GM12891 (cell line): ENCODE results near the gene HELZ2.

Source experiments
- DNase-seq: peaks from one replicate; pipeline ENCODE4 v3.0.0; 2011; ENCODE audit warnings: low spot score; ENCODE audit not compliant: insufficient read length
- FAIRE-seq: peaks from 2 replicates; lab custom pipeline; 2011; peaks lifted over from hg19 to GRCh38; lab: Jason Lieb, UNC
- PAX5 ChIP-seq: IDR thresholded peaks from 2 replicates; pipeline ENCODE4 v1.6.1; 2011; ENCODE audit warnings: low read length, moderate library complexity, mild to moderate bottlenecking; ENCODE audit not compliant: insufficient read depth, severe bottlenecking
- POLR2A ChIP-seq: IDR thresholded peaks from 2 replicates; pipeline ENCODE4 v1.6.1; 2011; ENCODE audit warnings: low read depth, low read length, control low read depth
- POLR2AphosphoS5 ChIP-seq: IDR thresholded peaks from 2 replicates; pipeline ENCODE4 v1.6.1; 2011; ENCODE audit warnings: low read depth, low read length, control low read depth
- POU2F2 ChIP-seq: IDR thresholded peaks from 2 replicates; pipeline ENCODE4 v1.6.1; 2011; ENCODE audit warnings: low read depth, mild to moderate bottlenecking, control low read depth, low read length, moderate library complexity
- SPI1 ChIP-seq: IDR thresholded peaks from 2 replicates; pipeline ENCODE4 v1.6.1; 2011; ENCODE audit warnings: low read depth, low read length, control low read depth
- TAF1 ChIP-seq: IDR thresholded peaks from 2 replicates; pipeline ENCODE4 v1.6.1; 2011; ENCODE audit warnings: low read depth, low read length, control low read depth

HELZ2 gene

DNA sequence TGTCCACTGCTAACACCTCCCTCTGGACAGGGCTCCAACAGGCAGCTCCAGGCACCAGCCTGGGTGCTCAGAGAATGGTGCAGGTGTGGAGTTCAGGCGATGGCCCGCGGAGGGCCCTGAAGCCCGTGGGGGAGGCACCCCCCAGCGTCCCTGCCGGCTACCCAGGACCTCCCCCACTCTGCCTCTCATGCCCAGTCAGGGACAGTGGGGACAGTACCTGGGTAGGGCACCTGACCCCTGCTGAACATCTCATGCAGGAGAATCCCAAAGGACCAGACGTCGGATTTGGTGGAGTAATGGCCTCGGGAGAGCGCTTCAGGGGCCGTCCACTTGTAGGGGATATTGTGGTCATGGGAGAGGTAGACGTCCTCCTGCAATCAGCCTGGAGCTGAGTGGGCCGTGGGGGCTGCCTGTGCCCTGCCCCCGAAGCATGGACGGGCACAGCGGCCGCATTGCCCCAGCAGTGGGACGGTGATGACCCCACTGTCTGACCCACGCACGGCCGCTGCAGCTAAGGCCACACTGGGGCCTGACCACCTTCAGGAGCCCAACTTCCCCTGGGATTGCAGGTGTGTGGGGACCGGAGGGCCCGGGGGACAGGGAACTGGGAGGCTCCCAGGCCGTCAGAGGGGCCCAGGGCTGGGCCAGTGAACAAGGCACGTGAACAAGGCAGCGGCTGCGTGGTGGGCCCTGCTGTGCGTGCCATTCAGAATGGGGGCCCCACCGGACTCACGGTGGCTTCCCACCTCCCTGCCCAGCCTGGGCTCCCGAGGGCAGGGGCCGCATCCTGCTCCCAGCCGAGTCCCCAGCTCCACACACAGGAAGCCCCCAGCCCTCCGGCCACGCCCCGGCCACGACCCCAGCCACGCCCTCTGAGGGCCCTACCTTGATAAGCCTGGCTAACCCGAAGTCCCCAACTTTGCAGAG, 43.9 kb downstream of the HELZ2 start:
- no peak for TF ChIP-seq POLR2A
- FAIRE-seq (no peak), DNase-seq (no peak)

DNA sequence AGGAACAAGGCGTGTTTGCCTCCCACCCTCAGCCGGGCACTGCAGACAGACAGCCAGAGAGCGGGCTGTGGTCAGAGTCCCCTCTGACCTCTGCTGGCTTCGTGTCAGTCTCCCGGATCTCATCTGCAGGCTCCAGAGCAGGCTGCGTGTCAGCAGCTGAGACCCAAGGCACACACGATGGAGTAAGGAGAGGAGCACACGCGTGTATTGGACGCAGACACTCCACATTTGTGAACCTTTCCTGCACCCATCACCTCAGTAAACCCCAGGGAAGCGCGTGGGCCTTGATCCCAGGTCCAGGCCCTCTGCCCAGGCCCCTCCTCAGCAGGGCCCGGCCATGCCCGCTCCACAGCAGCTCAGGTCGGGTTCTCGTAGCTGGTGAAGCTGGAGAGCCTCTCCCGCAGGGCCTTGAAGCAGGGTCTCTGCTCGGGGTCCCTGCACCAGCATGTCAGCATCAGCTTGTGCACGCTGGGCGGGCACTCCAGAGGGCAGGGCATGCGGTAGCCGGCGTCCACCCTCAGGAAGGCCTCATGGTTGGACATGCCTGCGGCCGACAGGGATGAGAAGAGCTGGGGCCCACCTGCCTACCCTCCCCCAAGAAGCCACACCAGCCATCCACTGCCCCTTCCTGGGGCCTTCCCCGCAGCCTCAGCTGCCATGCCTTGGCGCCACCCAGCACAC, 44.7 kb downstream of the HELZ2 start:
- TF ChIP-seq PAX5 (no peak), POLR2AphosphoS5 (no peak), SPI1 (no peak), POU2F2 (no peak), TAF1 (no peak), POLR2A (no peak)
- FAIRE-seq (no peak), DNase-seq (no peak)

DNA sequence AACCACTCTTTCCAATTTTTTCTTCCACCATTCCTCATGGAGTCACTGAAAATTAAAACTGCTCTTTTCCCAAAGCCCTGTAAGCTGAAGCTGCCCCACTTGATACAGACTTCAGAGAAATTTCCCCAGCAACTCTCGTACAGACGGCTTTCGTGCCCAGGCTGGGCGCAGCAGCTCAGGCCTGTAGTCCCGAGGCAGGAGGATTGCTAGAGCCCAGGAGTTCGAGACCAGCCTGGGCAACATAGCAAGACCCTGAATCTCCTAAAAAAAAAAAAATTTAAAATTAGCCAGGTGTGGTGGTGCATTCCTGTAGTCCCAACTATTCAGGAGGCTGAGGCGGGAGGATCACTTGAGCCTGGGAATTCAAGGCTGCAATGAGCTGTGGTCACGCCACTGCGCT, 46.9 kb downstream of the HELZ2 start:
- no peak for FAIRE-seq
- no peak for TF ChIP-seq PAX5
- TF ChIP-seq POU2F2 = no peak
- TF ChIP-seq SPI1 = no peak
- no peak for TF ChIP-seq POLR2AphosphoS5
- no peak for DNase-seq

DNA sequence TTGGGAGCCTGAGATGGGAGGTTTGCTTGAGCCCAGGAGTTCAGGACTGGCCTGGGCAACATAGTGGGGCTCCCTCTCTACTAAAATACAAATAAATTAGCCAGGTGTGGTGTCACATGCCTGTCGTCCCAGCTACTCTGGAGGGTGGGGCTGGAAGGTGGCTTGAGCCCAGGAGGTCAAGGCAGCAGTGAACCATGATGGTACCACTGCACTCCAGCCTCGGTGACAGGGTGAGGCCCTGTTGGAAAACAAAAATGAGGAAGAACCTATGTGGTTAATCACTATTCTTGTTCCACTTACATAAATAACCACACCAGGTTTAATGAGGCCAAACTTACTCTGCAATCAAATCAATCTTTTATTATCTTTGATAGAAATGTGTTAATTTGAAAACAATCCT, 48.1 kb downstream of the HELZ2 start:
- DNase-seq (no peak), FAIRE-seq (no peak)
- TF ChIP-seq POLR2A (no peak), TAF1 (no peak), SPI1 (no peak), POLR2AphosphoS5 (no peak), POU2F2 (no peak), PAX5 (no peak)

DNA sequence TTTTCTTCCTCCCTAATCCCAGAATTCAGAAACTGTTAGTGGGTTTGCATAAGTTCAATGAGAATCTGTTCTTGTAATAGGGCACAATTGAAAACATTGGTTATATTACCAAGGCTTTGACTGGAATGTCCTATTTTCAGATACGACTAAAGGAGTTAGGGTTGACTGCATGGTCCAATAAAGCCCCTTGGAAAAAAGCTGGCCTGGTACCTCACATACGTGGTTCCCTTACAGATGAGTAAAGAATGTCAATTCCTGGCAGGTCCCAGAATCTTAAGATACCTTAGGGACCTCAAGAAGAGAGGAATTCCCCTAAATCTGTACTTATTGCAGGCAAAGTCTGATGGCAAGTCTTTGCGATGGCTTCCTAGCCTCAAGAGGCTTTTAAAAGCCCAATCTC, 48.9 kb downstream of the HELZ2 start:
- no peak for FAIRE-seq
- no peak for DNase-seq
- TF ChIP-seq POLR2AphosphoS5 (no peak), PAX5 (no peak), SPI1 (no peak), POU2F2 (no peak), TAF1 (no peak), POLR2A (no peak)
